K562 (cell line): ENCODE results near the gene NOL12. TPM values are rescaled to one million over a fixed set of nuclear protein-coding genes. Genes with fewer than 3 reads are reported as not detected.

ENCODE experiments used
- ATAC-seq: fragments of 200-7000 bp; cut with Tn5 transposase; 3 replicates; pipeline ENCODE4 v1.9.1; 2020; ENCODE audit warnings: moderate library complexity
- BruUV-seq: library from RNA; stranded (reverse); fragments of 400-500 nt; replicated peaks from 2 replicates; lab custom pipeline; 2021; lab: Mats Ljungman, UMichigan
- CTCF ChIA-PET: fragments of 300-600 bp; formaldehyde crosslinking; extraction: SDS; loops from one replicate; lab custom pipeline; 2021; ENCODE audit warnings: low intra/inter-chr PET ratio; lab: Yijun Ruan, JAX
- POLR2A ChIA-PET: fragments of 300-600, 350-650 bp; sonication (Branson Sonifier 250); formaldehyde crosslinking; extraction: SDS; loops from one replicate; lab custom pipeline; 2021; ENCODE audit warnings: antibody characterized with exemption, inconsistent platforms; lab: Yijun Ruan, JAX
- DNase-seq, 4 experiments: peaks; one replicate each; pipeline versions ENCODE4 v3.0.0 to v3.0.0-alpha.2; 2011 to 2018; ENCODE audit warnings: low spot score in 3 of 4, mixed read lengths in 3 of 4; ENCODE audit errors: extremely low read depth in 1 of 4
- FAIRE-seq: peaks from 2 replicates; lab custom pipeline; 2011; peaks lifted over from hg19 to GRCh38; lab: Jason Lieb, UNC
- H2AFZ ChIP-seq: 2 replicates; pipeline ENCODE4 v1.6.0; 2011; ENCODE audit warnings: low read depth, low read length, control low read depth, inconsistent platforms
- H3K27ac ChIP-seq: fragments of 200-600 bp; 3 replicates; pipeline ENCODE4 v1.8.0; 2011; ENCODE audit warnings: low read depth, mild to moderate bottlenecking, control low read depth, inconsistent platforms, low read length, moderate library complexity, mixed read lengths; ENCODE audit errors: extremely low read depth
- H3K27me3 ChIP-seq, 2 experiments: fragments of 300-600 bp in 1 of 2; 2 replicates in 1 of 2; 3 replicates in 1 of 2; pipeline versions ENCODE4 v1.6.0 to v1.8.0; 2011; ENCODE audit warnings: inconsistent platforms in 2 of 2, low read length in 2 of 2, mild to moderate bottlenecking in 1 of 2, mixed read lengths in 1 of 2, moderate library complexity in 1 of 2; ENCODE audit not compliant: control insufficient read depth in 2 of 2, insufficient read depth in 2 of 2
- H3K36me3 ChIP-seq: fragments of 300-600 bp; 3 replicates; pipeline ENCODE4 v1.8.0; 2011; ENCODE audit warnings: mild to moderate bottlenecking, low read length, inconsistent platforms; ENCODE audit not compliant: control insufficient read depth, insufficient read depth
- H3K4me1 ChIP-seq, 2 experiments: fragments of 200-600 bp in 1 of 2; replicated peaks in 1 of 2; 2 replicates in 1 of 2; 3 replicates in 1 of 2; pipeline versions ENCODE4 v1.5.1 to v1.8.0; 2011; ENCODE audit warnings: inconsistent platforms in 2 of 2, low read length in 2 of 2, mild to moderate bottlenecking in 1 of 2, mixed read lengths in 1 of 2, moderate library complexity in 1 of 2; ENCODE audit not compliant: control insufficient read depth in 2 of 2, insufficient read depth in 2 of 2
- H3K4me2 ChIP-seq: 2 replicates; pipeline ENCODE4 v1.6.1; 2011; ENCODE audit warnings: low read length, control low read depth, inconsistent platforms, mixed read lengths; ENCODE audit not compliant: insufficient read depth
- H3K4me3 ChIP-seq: fragments of 200-600 bp; sonication (generic), shearing (Covaris generic); 2 replicates; pipeline ENCODE4 v1.5.1; 2016; ENCODE audit warnings: control low read depth, inconsistent platforms
- H3K79me2 ChIP-seq: fragments of 200-600 bp; 3 replicates; pipeline ENCODE4 v1.8.0; 2011; ENCODE audit warnings: low read length, inconsistent platforms; ENCODE audit not compliant: control insufficient read depth, insufficient read depth
- H3K9ac ChIP-seq, 2 experiments: 2 replicates each; pipeline versions ENCODE4 v1.6.0 to v1.6.1; 2011; ENCODE audit warnings: low read depth in 2 of 2, low read length in 2 of 2, control low read depth in 1 of 2, inconsistent platforms in 1 of 2, mild to moderate bottlenecking in 1 of 2, mixed read lengths in 1 of 2; ENCODE audit not compliant: insufficient read depth in 1 of 2
- H3K9me1 ChIP-seq: one replicate; pipeline ENCODE4 v1.6.0; 2011; ENCODE audit warnings: inconsistent platforms, mild to moderate bottlenecking, low read length, moderate library complexity; ENCODE audit not compliant: control insufficient read depth, insufficient read depth
- H3K9me3 ChIP-seq: replicated peaks from 2 replicates; pipeline ENCODE4 v1.5.1; 2011; ENCODE audit warnings: low read depth, low read length, inconsistent platforms; ENCODE audit not compliant: control insufficient read depth, insufficient read depth
- H4K20me1 ChIP-seq: replicated peaks from 2 replicates; pipeline ENCODE4 v1.6.1; 2011; ENCODE audit warnings: low read length, inconsistent platforms, mixed read lengths; ENCODE audit not compliant: control insufficient read depth, insufficient read depth
- BCOR ChIP-seq: fragments of 450-650 bp; IDR thresholded peaks from 2 replicates; pipeline ENCODE4 v1.6.1; 2016
- JUN ChIP-seq, 2 experiments: sonication (generic) in 1 of 2; formaldehyde crosslinking in 1 of 2; IDR thresholded peaks; 2 replicates each; pipeline versions ENCODE4 v1.6.1 to v1.8.0; 2012 to 2022; ENCODE audit warnings: borderline replicate concordance in 2 of 2, mild to moderate bottlenecking in 2 of 2, improper control_type of control experiment in 1 of 2, low read depth in 1 of 2, low read length in 1 of 2, missing genetic modification reagents in 1 of 2
- KDM1A ChIP-seq, 2 experiments: fragments of 450-650 bp; IDR thresholded peaks; 2 replicates each; pipeline ENCODE4 v1.6.1; 2016; ENCODE audit warnings: mild to moderate bottlenecking in 2 of 2
- RBM25 ChIP-seq: fragments of 200-400 bp; formaldehyde crosslinking; IDR thresholded peaks from 2 replicates; pipeline ENCODE4 v1.6.1; 2018; ENCODE audit warnings: low read length, low read depth, moderate library complexity; ENCODE audit not compliant: severe bottlenecking
- WGBS: fragments of 100-300 bp; shearing (Covaris generic); methylation state at CpG from one replicate; pipeline ENCODE4 v1.1.6; 2016; ENCODE audit warnings: low coverage, mixed read lengths; ENCODE audit not compliant: insufficient coverage; ENCODE audit errors: missing lambda C conversion rate; 5-methylcytosine and 5-hydroxymethylcytosine counted together
- in situ Hi-C: fragments of 300-500 bp; cut with MboI; formaldehyde crosslinking; loops from 4 replicates; pipeline ENCODE4 v1.15.0; 2018; ENCODE audit warnings: inconsistent platforms, mixed read lengths
- intact Hi-C: fragments of 100-400 bp; cut with micrococcal nuclease; formaldehyde crosslinking; loops from 2 replicates; pipeline ENCODE4 v1.14.2; 2022
- polyA plus RNA-seq, 8 experiments: library from polyadenylated mRNA; depleted of rRNA in 4 of 8; stranded (reverse) in 5 of 8; unstranded in 3 of 8; fragments of >200 nt; fragmentation: Nextera tagmentation in 2 of 8; fragmentation: Illumina TruSeq in 1 of 8; extraction: Ambion mirVana in 2 of 8; extraction: Trizol in 1 of 8; gene quantifications; 2 replicates each; pipeline versions ENCODE4 v1.2.1 to v1.2.3, GENCODE V29; 2011 to 2014; ENCODE audit warnings: inconsistent platforms in 1 of 8, missing spikeins in 1 of 8
- total RNA-seq, 7 experiments: library from RNA; depleted of rRNA in 6 of 7; stranded (reverse); fragments of >200 nt in 6 of 7; fragmentation: Illumina TruSeq in 2 of 7; extraction: Trizol in 2 of 7; gene quantifications; 2 replicates each; pipeline versions ENCODE4 v1.2.1 to v1.2.3, GENCODE V29; 2011 to 2021; ENCODE audit warnings: low replicate concordance in 1 of 7
- TF ChIP-seq, protein P1 (sequence below): sonication (generic); formaldehyde crosslinking; IDR thresholded peaks from 2 replicates; pipeline ENCODE4 v1.8.1; 2023; ENCODE audit warnings: mild to moderate bottlenecking, missing genetic modification reagents

Gene NOL12
- total and polyA plus RNA-seq, 9 of the 15 experiments (the other 6 are each of a cell fraction or from before 2014, with no cell fraction given), result 2.8 to 40.9 (median 28.5) TPM

DNA sequence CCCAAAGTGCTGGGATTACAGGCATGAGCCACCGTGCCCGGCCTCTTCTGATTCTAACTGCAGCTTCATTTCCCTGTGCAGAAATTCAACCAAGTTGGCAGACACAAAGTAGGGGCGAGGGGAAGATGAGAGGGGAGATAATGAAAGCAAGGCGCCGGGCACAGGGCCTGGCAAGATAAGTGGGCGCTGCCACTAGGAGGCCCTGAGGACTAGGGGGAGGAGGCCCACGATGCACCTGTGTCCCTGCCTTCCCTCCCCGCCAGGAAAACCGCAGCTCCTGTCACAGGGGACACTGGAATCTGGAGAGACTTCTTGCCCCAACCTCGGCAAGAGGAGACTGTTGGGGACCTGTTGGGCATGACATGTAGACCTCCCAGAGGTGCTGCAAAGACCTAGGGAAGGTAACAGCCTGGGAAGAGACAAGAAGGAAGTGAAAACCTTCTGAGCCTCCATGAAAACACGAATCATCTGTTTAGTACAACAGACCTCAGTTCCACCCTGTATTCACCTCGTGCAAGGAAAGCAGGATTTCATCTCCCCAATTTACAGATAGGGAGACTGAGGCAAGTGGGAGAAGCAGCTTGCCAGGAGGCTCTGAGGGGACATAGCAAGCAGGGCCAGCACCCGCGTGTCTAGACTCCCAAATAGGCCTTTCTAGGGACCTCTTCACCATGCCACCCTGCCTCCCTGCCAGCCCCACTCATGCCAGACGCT lies 13.8 kb upstream of the NOL12 start:
- H4K20me1 ChIP-seq, result no peaks in the 10 kb centered on the region
- intact Hi-C loops, result no loop called here
- H3K36me3 ChIP-seq, result no peaks in the 10 kb centered on the region
- TF ChIP-seq, protein P1, sequence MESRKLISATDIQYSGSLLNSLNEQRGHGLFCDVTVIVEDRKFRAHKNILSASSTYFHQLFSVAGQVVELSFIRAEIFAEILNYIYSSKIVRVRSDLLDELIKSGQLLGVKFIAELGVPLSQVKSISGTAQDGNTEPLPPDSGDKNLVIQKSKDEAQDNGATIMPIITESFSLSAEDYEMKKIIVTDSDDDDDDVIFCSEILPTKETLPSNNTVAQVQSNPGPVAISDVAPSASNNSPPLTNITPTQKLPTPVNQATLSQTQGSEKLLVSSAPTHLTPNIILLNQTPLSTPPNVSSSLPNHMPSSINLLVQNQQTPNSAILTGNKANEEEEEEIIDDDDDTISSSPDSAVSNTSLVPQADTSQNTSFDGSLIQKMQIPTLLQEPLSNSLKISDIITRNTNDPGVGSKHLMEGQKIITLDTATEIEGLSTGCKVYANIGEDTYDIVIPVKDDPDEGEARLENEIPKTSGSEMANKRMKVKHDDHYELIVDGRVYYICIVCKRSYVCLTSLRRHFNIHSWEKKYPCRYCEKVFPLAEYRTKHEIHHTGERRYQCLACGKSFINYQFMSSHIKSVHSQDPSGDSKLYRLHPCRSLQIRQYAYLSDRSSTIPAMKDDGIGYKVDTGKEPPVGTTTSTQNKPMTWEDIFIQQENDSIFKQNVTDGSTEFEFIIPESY, result 0 out of 2 replicates have a peak, but pooled peaks have one; percentile 37
- peak; percentile 43; the same call in 1 of the 2 replicates for TF ChIP-seq BCOR
- peak; percentile 66 for TF ChIP-seq RBM25
- no peak for TF ChIP-seq JUN (IDR thresholded peaks at IDR 0.05; ENCODE audit: borderline replicate concordance, low read depth, low read length)
- TF ChIP-seq JUN (CRISPR knock-in tag; IDR thresholded peaks at IDR 0.05; ENCODE audit: borderline replicate concordance), result no peak
- peak in 1 of 2 experiments; percentile 26; a peak in 1 of 4 replicates for TF ChIP-seq KDM1A (IDR thresholded peaks at IDR 0.05)
- DNase-seq, result no peak
- ATAC-seq, result no peak
- in situ Hi-C loops, result no loop called here
- 83% methylated on average over 12 of the region's 15 CpGs for WGBS
- no TSS peak for BruUV-seq
- no peak overlapping the region for H2AFZ ChIP-seq
- CTCF ChIA-PET, result no interaction called here
- FAIRE-seq, result no peak
- peak overlapping the region in 1 of 2 experiments; percentile 74; a peak in 2 of 4 replicates for H3K9ac ChIP-seq
- peaks cover 2 to 51% of the 10 kb centered on the region in 2 experiments; a peak in 3 of 5 replicates for H3K4me1 ChIP-seq
- H3K27ac ChIP-seq, result no peak overlapping the region
- no peak overlapping the region for H3K4me3 ChIP-seq
- POLR2A ChIA-PET, result interaction anchor here (0.6 to 2.7 kb wide), 3 partner anchors 11 to 138 kb away, joined by 3 to 11 read pairs (median 4); no protein-coding TSS in a partner anchor
- no peaks in the 10 kb centered on the region for H3K9me3 ChIP-seq
- no peaks in the 10 kb centered on the region for H3K27me3 ChIP-seq
- no peak overlapping the region for H3K4me2 ChIP-seq
- no peaks in the 10 kb centered on the region for H3K9me1 ChIP-seq
- H3K79me2 ChIP-seq, result peaks cover 16% of the 10 kb centered on the region
